ENCODE data around the gene CENPP.

Gene CENPP

GRCh38 chr9:92602413-92602812 is 276.7 kb downstream of the CENPP start:
- ChIA-PET CTCF (interaction anchor here (0.6 to 0.7 kb wide), 2 partner anchors 115 to 467 kb away, joined by 3 to 4 read pairs; no protein-coding TSS in a partner anchor), POLR2A (interaction anchor here (1.0 kb wide), 1 partner anchor 487 kb away, joined by 4 read pairs; the partner anchor contains the start of gene SPTLC1)
- DNase-seq (ENCODE audit: extremely low spot score) = no peak
- no peak for TF ChIP-seq ZNF384 (IDR thresholded peaks at IDR 0.05)
- TF ChIP-seq ELF4 (IDR thresholded peaks at IDR 0.05) = no peak
- TF ChIP-seq SP1 (IDR thresholded peaks at IDR 0.05) = no peak
- no peak for TF ChIP-seq LEF1 (IDR thresholded peaks at IDR 0.05; ENCODE audit: borderline replicate concordance)
- TF ChIP-seq HDGF (IDR thresholded peaks at IDR 0.05; ENCODE audit: borderline replicate concordance) = no peak
- TF ChIP-seq L3MBTL2 (conservative IDR thresholded peaks at IDR 0.05) = no peak
- TF ChIP-seq CTBP1 (IDR thresholded peaks at IDR 0.05; ENCODE audit: borderline replicate concordance) = no peak
- no peak for TF ChIP-seq SUZ12 (IDR thresholded peaks at IDR 0.05)
- TF ChIP-seq NFRKB (IDR thresholded peaks at IDR 0.05) = no peak
- no peak for TF ChIP-seq TARDBP (IDR thresholded peaks at IDR 0.05)
- no peak for TF ChIP-seq FOXA1 (IDR thresholded peaks at IDR 0.05)
- no peak for TF ChIP-seq PKNOX1 (IDR thresholded peaks at IDR 0.05)
- TF ChIP-seq FOXM1 (IDR thresholded peaks at IDR 0.05; ENCODE audit: borderline replicate concordance) = no peak
- TF ChIP-seq ARNT (IDR thresholded peaks at IDR 0.05) = no peak
- no peak for TF ChIP-seq BHLHE40 (IDR thresholded peaks at IDR 0.05; ENCODE audit: borderline replicate concordance)
- no peak for TF ChIP-seq FOXK2 (IDR thresholded peaks at IDR 0.05)

GRCh38 chr9:92603100-92603499 is 277.3 kb downstream of the CENPP start:
- ChIA-PET POLR2A (no interaction called here), CTCF (no interaction called here)

GRCh38 chr9:92603990-92604389 is 278.2 kb downstream of the CENPP start:
- CTCF ChIA-PET = no interaction called here
- TF ChIP-seq ELF4 (IDR thresholded peaks at IDR 0.05) (no peak), TARDBP (IDR thresholded peaks at IDR 0.05) (no peak), FOXK2 (IDR thresholded peaks at IDR 0.05) (no peak), BHLHE40 (IDR thresholded peaks at IDR 0.05; ENCODE audit: borderline replicate concordance) (no peak), ZNF384 (IDR thresholded peaks at IDR 0.05) (no peak), NFRKB (IDR thresholded peaks at IDR 0.05) (no peak), L3MBTL2 (conservative IDR thresholded peaks at IDR 0.05) (no peak), FOXA1 (IDR thresholded peaks at IDR 0.05) (no peak), HDGF (IDR thresholded peaks at IDR 0.05; ENCODE audit: borderline replicate concordance) (no peak), PKNOX1 (IDR thresholded peaks at IDR 0.05) (no peak), SP1 (IDR thresholded peaks at IDR 0.05) (no peak), LEF1 (IDR thresholded peaks at IDR 0.05; ENCODE audit: borderline replicate concordance) (no peak), ARNT (IDR thresholded peaks at IDR 0.05) (no peak), SUZ12 (IDR thresholded peaks at IDR 0.05) (no peak)

More at GRCh38 chr9:92603100-92603499, 277.3 kb downstream of the CENPP start:
- TF ChIP-seq HDGF (IDR thresholded peaks at IDR 0.05; ENCODE audit: borderline replicate concordance) (no peak), SUZ12 (IDR thresholded peaks at IDR 0.05) (no peak), PKNOX1 (IDR thresholded peaks at IDR 0.05) (no peak), FOXM1 (IDR thresholded peaks at IDR 0.05; ENCODE audit: borderline replicate concordance) (no peak), L3MBTL2 (conservative IDR thresholded peaks at IDR 0.05) (no peak), NFRKB (IDR thresholded peaks at IDR 0.05) (no peak), FOXA1 (IDR thresholded peaks at IDR 0.05) (no peak), CTBP1 (IDR thresholded peaks at IDR 0.05; ENCODE audit: borderline replicate concordance) (no peak), TARDBP (IDR thresholded peaks at IDR 0.05) (no peak), ELF4 (IDR thresholded peaks at IDR 0.05) (no peak), BHLHE40 (IDR thresholded peaks at IDR 0.05; ENCODE audit: borderline replicate concordance) (no peak)
- DNase-seq (ENCODE audit: extremely low spot score) = no peak

GRCh38 chr9:92605224-92605623 is 279.5 kb downstream of the CENPP start:
- TF ChIP-seq ARNT (IDR thresholded peaks at IDR 0.05) (no peak), TARDBP (IDR thresholded peaks at IDR 0.05) (no peak)
- POLR2A ChIA-PET = no interaction called here
- no peak for DNase-seq (ENCODE audit: extremely low spot score)
- CTCF ChIA-PET = no interaction called here

More at GRCh38 chr9:92603990-92604389, 278.2 kb downstream of the CENPP start:
- POLR2A ChIA-PET = no interaction called here
- no peak for DNase-seq (ENCODE audit: extremely low spot score)

- no peak for TF ChIP-seq ZNF384 (IDR thresholded peaks at IDR 0.05)
- TF ChIP-seq TARDBP (IDR thresholded peaks at IDR 0.05) = no peak
- TF ChIP-seq ELF4 (IDR thresholded peaks at IDR 0.05) = no peak
- no peak for TF ChIP-seq ARNT (IDR thresholded peaks at IDR 0.05)
- TF ChIP-seq SP1 (IDR thresholded peaks at IDR 0.05) = no peak
- ChIA-PET POLR2A (no interaction called here), CTCF (no interaction called here)
- no peak for DNase-seq (ENCODE audit: extremely low spot score)
Measured at GRCh38 chr9:92607088-92607487, 281.3 kb downstream of the CENPP start.

- ChIA-PET POLR2A (no interaction called here), CTCF (interaction anchor here (0.6 kb wide), 1 partner anchor 881 kb away, joined by 3 read pairs; no protein-coding TSS in a partner anchor)
- DNase-seq (ENCODE audit: extremely low spot score) = no peak
- TF ChIP-seq HDGF (IDR thresholded peaks at IDR 0.05; ENCODE audit: borderline replicate concordance) (no peak), FOXA1 (IDR thresholded peaks at IDR 0.05) (no peak), FOXK2 (IDR thresholded peaks at IDR 0.05) (no peak)
Measured at GRCh38 chr9:92607773-92608172, 282.0 kb downstream of the CENPP start.
